Memory B cell (primary cell): ENCODE results near the gene ABHD12.

Experiments used
- ATAC-seq: fragments of 150-1000 bp; cut with Tn5 transposase; 2 replicates; pipeline ENCODE4 v1.10.0; 2021; ENCODE audit warnings: low read depth, mild to moderate bottlenecking, moderate library complexity
- DNase-seq, 2 donors: peaks; one replicate each; pipeline ENCODE4 v3.0.0; 2022; ENCODE audit warnings: low spot score in 2 of 2
- H3K27ac Mint-ChIP-seq: one replicate; pipeline ENCODE4 v1.8.0; 2022; ENCODE audit warnings: mild to moderate bottlenecking, moderate library complexity, mixed read lengths
- H3K27me3 Mint-ChIP-seq: one replicate; pipeline ENCODE4 v1.8.0; 2022; ENCODE audit warnings: mixed read lengths
- H3K36me3 Mint-ChIP-seq: one replicate; pipeline ENCODE4 v1.8.0; 2022; ENCODE audit warnings: mild to moderate bottlenecking, mixed read lengths
- H3K4me1 Mint-ChIP-seq: one replicate; pipeline ENCODE4 v1.8.0; 2022; ENCODE audit warnings: mixed read lengths
- H3K4me3 Mint-ChIP-seq: one replicate; pipeline ENCODE4 v1.8.0; 2022; ENCODE audit warnings: mild to moderate bottlenecking, moderate library complexity, mixed read lengths
- H3K9me3 Mint-ChIP-seq: one replicate; pipeline ENCODE4 v1.8.0; 2022; ENCODE audit warnings: mixed read lengths

ABHD12 gene

GRCh38 chr20:25398376-25399036, 7.9 kb upstream of the ABHD12 start:
- H3K27ac Mint-ChIP-seq, result no peak overlapping the region
- peaks cover 4% of the 10 kb centered on the region for H3K27me3 Mint-ChIP-seq
- H3K9me3 Mint-ChIP-seq, result peaks cover 7% of the 10 kb centered on the region
- H3K4me1 Mint-ChIP-seq, result peaks cover 6% of the 10 kb centered on the region
- H3K4me3 Mint-ChIP-seq, result no peak overlapping the region
- peaks cover 3% of the 10 kb centered on the region for H3K36me3 Mint-ChIP-seq
- ATAC-seq (no peak), DNase-seq (no peak)

GRCh38 chr20:25397821-25398220, 7.2 kb upstream of the ABHD12 start:
- Mint-ChIP-seq H3K36me3 (peaks cover 3% of the 10 kb centered on the region), H3K4me3 (no peak overlapping the region), H3K27ac (no peak overlapping the region), H3K27me3 (peaks cover 4% of the 10 kb centered on the region), H3K9me3 (peaks cover 4% of the 10 kb centered on the region), H3K4me1 (peaks cover 6% of the 10 kb centered on the region)
- DNase-seq, result no peak
- no peak for ATAC-seq

GRCh38 chr20:25397096-25397495, 6.5 kb upstream of the ABHD12 start:
- Mint-ChIP-seq H3K4me1 (peaks cover 6% of the 10 kb centered on the region), H3K27ac (no peak overlapping the region), H3K4me3 (no peak overlapping the region), H3K36me3 (no peaks in the 10 kb centered on the region), H3K27me3 (peaks cover 4% of the 10 kb centered on the region), H3K9me3 (no peaks in the 10 kb centered on the region)
- DNase-seq, result no peak
- no peak for ATAC-seq

GRCh38 chr20:25394996-25395395, 4.4 kb upstream of the ABHD12 start:
- no peak for DNase-seq
- no peak for ATAC-seq
- Mint-ChIP-seq H3K4me1 (peaks cover 6% of the 10 kb centered on the region), H3K27ac (no peak overlapping the region), H3K36me3 (no peaks in the 10 kb centered on the region), H3K9me3 (no peaks in the 10 kb centered on the region), H3K27me3 (peaks cover 4% of the 10 kb centered on the region), H3K4me3 (no peak overlapping the region)

GRCh38 chr20:25394276-25394675, 3.6 kb upstream of the ABHD12 start:
- DNase-seq, result no peak
- no peaks in the 10 kb centered on the region for H3K36me3 Mint-ChIP-seq

GRCh38 chr20:25389858-25390537, 637 bp downstream of the ABHD12 start:
- Mint-ChIP-seq H3K27ac (no peak overlapping the region), H3K4me3 (peak overlapping the region; percentile 89), H3K4me1 (peaks cover 6% of the 10 kb centered on the region), H3K9me3 (no peaks in the 10 kb centered on the region), H3K27me3 (no peaks in the 10 kb centered on the region), H3K36me3 (no peaks in the 10 kb centered on the region)
- DNase-seq (peak; percentile 9 to 36), ATAC-seq (no peak)

More at GRCh38 chr20:25394276-25394675, 3.6 kb upstream of the ABHD12 start:
- ATAC-seq, result no peak
- Mint-ChIP-seq H3K4me1 (peaks cover 10% of the 10 kb centered on the region), H3K9me3 (no peaks in the 10 kb centered on the region), H3K27ac (no peak overlapping the region), H3K4me3 (no peak overlapping the region), H3K27me3 (peaks cover 4% of the 10 kb centered on the region)

GRCh38 chr20:25389401-25389857, 1.2 kb downstream of the ABHD12 start:
- no peak for DNase-seq
- H3K27me3 Mint-ChIP-seq, result no peaks in the 10 kb centered on the region
- no peak overlapping the region for H3K27ac Mint-ChIP-seq
- H3K36me3 Mint-ChIP-seq, result no peaks in the 10 kb centered on the region
- H3K4me3 Mint-ChIP-seq, result peak overlapping the region; percentile 89
- ATAC-seq, result no peak
- no peaks in the 10 kb centered on the region for H3K9me3 Mint-ChIP-seq
- peaks cover 5% of the 10 kb centered on the region for H3K4me1 Mint-ChIP-seq

GRCh38 chr20:25382704-25383370, 7.8 kb downstream of the ABHD12 start:
- Mint-ChIP-seq H3K9me3 (no peaks in the 10 kb centered on the region), H3K27ac (no peak overlapping the region), H3K36me3 (peaks cover 11% of the 10 kb centered on the region), H3K4me3 (no peak overlapping the region), H3K27me3 (no peaks in the 10 kb centered on the region), H3K4me1 (peaks cover 4% of the 10 kb centered on the region)
- DNase-seq (no peak), ATAC-seq (no peak)

GRCh38 chr20:25380945-25381614, 9.6 kb downstream of the ABHD12 start:
- ATAC-seq (no peak), DNase-seq (no peak)
- peaks cover 4% of the 10 kb centered on the region for H3K4me1 Mint-ChIP-seq
- no peaks in the 10 kb centered on the region for H3K9me3 Mint-ChIP-seq
- no peaks in the 10 kb centered on the region for H3K27me3 Mint-ChIP-seq
- peaks cover 11% of the 10 kb centered on the region for H3K36me3 Mint-ChIP-seq
- no peak overlapping the region for H3K27ac Mint-ChIP-seq
- H3K4me3 Mint-ChIP-seq, result no peak overlapping the region

GRCh38 chr20:25378884-25379733, 11.5 kb downstream of the ABHD12 start:
- Mint-ChIP-seq H3K27me3 (no peaks in the 10 kb centered on the region), H3K4me3 (no peak overlapping the region), H3K27ac (no peak overlapping the region)

GRCh38 chr20:25378189-25378883, 12.3 kb downstream of the ABHD12 start:
- no peak overlapping the region for H3K27ac Mint-ChIP-seq
- peaks cover 8% of the 10 kb centered on the region for H3K4me1 Mint-ChIP-seq
- peaks cover 13% of the 10 kb centered on the region for H3K36me3 Mint-ChIP-seq
- H3K4me3 Mint-ChIP-seq, result no peak overlapping the region
- no peaks in the 10 kb centered on the region for H3K27me3 Mint-ChIP-seq
- no peaks in the 10 kb centered on the region for H3K9me3 Mint-ChIP-seq
- no peak for DNase-seq
- no peak for ATAC-seq

More at GRCh38 chr20:25378884-25379733, 11.5 kb downstream of the ABHD12 start:
- peaks cover 11% of the 10 kb centered on the region for H3K36me3 Mint-ChIP-seq
- DNase-seq, result no peak
- H3K9me3 Mint-ChIP-seq, result no peaks in the 10 kb centered on the region
- no peak for ATAC-seq
- H3K4me1 Mint-ChIP-seq, result peaks cover 8% of the 10 kb centered on the region

GRCh38 chr20:25376886-25377285, 13.7 kb downstream of the ABHD12 start:
- H3K4me1 Mint-ChIP-seq, result peaks cover 8% of the 10 kb centered on the region
- no peaks in the 10 kb centered on the region for H3K27me3 Mint-ChIP-seq
- H3K36me3 Mint-ChIP-seq, result peaks cover 9% of the 10 kb centered on the region
- no peak overlapping the region for H3K27ac Mint-ChIP-seq
- H3K4me3 Mint-ChIP-seq, result no peak overlapping the region
- no peaks in the 10 kb centered on the region for H3K9me3 Mint-ChIP-seq
- no peak for DNase-seq
- ATAC-seq, result no peak

GRCh38 chr20:25376236-25376635, 14.4 kb downstream of the ABHD12 start:
- no peaks in the 10 kb centered on the region for H3K9me3 Mint-ChIP-seq
- H3K27me3 Mint-ChIP-seq, result no peaks in the 10 kb centered on the region
- no peak overlapping the region for H3K4me3 Mint-ChIP-seq
- H3K4me1 Mint-ChIP-seq, result peaks cover 12% of the 10 kb centered on the region
- DNase-seq, result no peak
- ATAC-seq, result no peak
- H3K36me3 Mint-ChIP-seq, result peaks cover 8% of the 10 kb centered on the region
- H3K27ac Mint-ChIP-seq, result no peak overlapping the region
